ENCODE data around the gene MRPL11.

- TF ChIP-seq CTCF (IDR thresholded peaks at IDR 0.05; ENCODE audit: insufficient read depth, low read depth, low read length) (no peak), EZH2 (IDR thresholded peaks at IDR 0.05; ENCODE audit: insufficient read depth, low read length) (peak; percentile 68)
Observed at GRCh38 chr11:66420671-66421476, 17.8 kb downstream of the MRPL11 start, which contains the start of gene NPAS4.
